Skin of body (tissue), 2 donors: Measurements from ENCODE around the gene NATD1. TPM values are rescaled to one million over a fixed set of nuclear protein-coding genes. Genes with fewer than 3 reads are reported as not detected.
A peak's percentile ranks its signal among the peaks of the same experiment; 100 is the strongest.

Experiments used
- DNase-seq: peaks from one replicate; lab custom pipeline; 2025; lab: John Stamatoyannopoulos, UW
- total RNA-seq: library from RNA; depleted of rRNA; stranded (reverse); fragments of >200 nt; gene quantifications from one replicate; pipeline ENCODE4 v1.2.3, GENCODE V29; 2014

NATD1 gene
- total RNA-seq, 1 donor from 2014 or later = 3.6 TPM

- DNase-seq = peak; percentile 51
Measured at GRCh38 chr17:21275579-21276263, 22.5 kb upstream of the NATD1 start.

- DNase-seq = no peak
Measured at GRCh38 chr17:21275047-21275578, 21.9 kb upstream of the NATD1 start.

- no peak for DNase-seq
Measured at GRCh38 chr17:21272881-21273792, 19.9 kb upstream of the NATD1 start.

- DNase-seq = no peak
Measured at GRCh38 chr17:21272250-21272649, 19.0 kb upstream of the NATD1 start.

- no peak for DNase-seq
Measured at GRCh38 chr17:21271454-21272183, 18.4 kb upstream of the NATD1 start.

GRCh38 chr17:21269394-21269793 lies 16.2 kb upstream of the NATD1 start:
- DNase-seq = peak; percentile 52

GRCh38 chr17:21268596-21269188 lies 15.5 kb upstream of the NATD1 start:
- no peak for DNase-seq

GRCh38 chr17:21263376-21263775 lies 10.2 kb upstream of the NATD1 start:
- DNase-seq = no peak

GRCh38 chr17:21262259-21262993 lies 9.2 kb upstream of the NATD1 start:
- DNase-seq = no peak

GRCh38 chr17:21258593-21258992 lies 5.4 kb upstream of the NATD1 start:
- DNase-seq = no peak

GRCh38 chr17:21253646-21254441 lies 634 bp upstream of the NATD1 start:
- DNase-seq = no peak

- DNase-seq = no peak
Measured at GRCh38 chr17:21252289-21252795, 868 bp downstream of the NATD1 start.

- no peak for DNase-seq
Measured at GRCh38 chr17:21251337-21252010, 1.7 kb downstream of the NATD1 start.

GRCh38 chr17:21250854-21251253 lies 2.4 kb downstream of the NATD1 start:
- DNase-seq = no peak

- no peak for DNase-seq
Measured at GRCh38 chr17:21249920-21250703, 3.1 kb downstream of the NATD1 start.

GRCh38 chr17:21249086-21249795 lies 4.0 kb downstream of the NATD1 start:
- no peak for DNase-seq

- DNase-seq = no peak
Measured at GRCh38 chr17:21248500-21248899, 4.7 kb downstream of the NATD1 start.
